Right atrium auricular region (tissue), 2 donors: Measurements from ENCODE around the gene PKD2. TPM values are rescaled to one million over a fixed set of nuclear protein-coding genes. Genes with fewer than 3 reads are reported as not detected.

Source experiments
- DNase-seq: peaks from one replicate; pipeline ENCODE4 v3.0.0-alpha.2; 2019; ENCODE audit warnings: low spot score
- H3K27ac ChIP-seq, 2 donors: fragments of 200-600 bp; sonication (generic); 1 replicate in 1 of 2; 2 replicates in 1 of 2; pipeline ENCODE4 v1.5.1; 2016 to 2019
- H3K27me3 ChIP-seq, 2 donors: fragments of 200-600 bp; sonication (generic); one replicate each; pipeline versions ENCODE4 v1.5.1 to v1.6.0; 2017 to 2019
- H3K36me3 ChIP-seq: fragments of 200-600 bp; sonication (generic); one replicate; pipeline ENCODE4 v1.5.1; 2016
- H3K4me1 ChIP-seq, 2 donors: fragments of 200-600 bp; sonication (generic); one replicate each; pipeline versions ENCODE4 v1.5.1 to v1.6.0; 2017 to 2019
- H3K4me3 ChIP-seq, 2 donors: fragments of 200-600 bp; sonication (generic); 1 replicate in 1 of 2; 2 replicates in 1 of 2; pipeline ENCODE4 v1.5.1; 2017 to 2019; ENCODE audit warnings: mild to moderate bottlenecking in 1 of 2, moderate library complexity in 1 of 2
- H3K9me3 ChIP-seq, 2 donors: fragments of 200-600 bp; sonication (generic); one replicate each; pipeline ENCODE4 v1.5.1; 2019
- total RNA-seq, 2 donors: library from RNA; depleted of rRNA; stranded (reverse); fragments of >200 nt; gene quantifications; one replicate each; pipeline ENCODE4 v1.1.0, GENCODE V29; 2016
- TF ChIP-seq, protein P1 (sequence below), 2 donors: fragments of 200-600 bp; sonication (generic); IDR thresholded peaks; one replicate each; pipeline ENCODE4 v1.5.1; 2019; ENCODE audit warnings: antibody characterized with exemption in 2 of 2

The PKD2 gene
- total RNA-seq, 2 donors from 2014 or later = 21.5 to 32.7 TPM

DNA sequence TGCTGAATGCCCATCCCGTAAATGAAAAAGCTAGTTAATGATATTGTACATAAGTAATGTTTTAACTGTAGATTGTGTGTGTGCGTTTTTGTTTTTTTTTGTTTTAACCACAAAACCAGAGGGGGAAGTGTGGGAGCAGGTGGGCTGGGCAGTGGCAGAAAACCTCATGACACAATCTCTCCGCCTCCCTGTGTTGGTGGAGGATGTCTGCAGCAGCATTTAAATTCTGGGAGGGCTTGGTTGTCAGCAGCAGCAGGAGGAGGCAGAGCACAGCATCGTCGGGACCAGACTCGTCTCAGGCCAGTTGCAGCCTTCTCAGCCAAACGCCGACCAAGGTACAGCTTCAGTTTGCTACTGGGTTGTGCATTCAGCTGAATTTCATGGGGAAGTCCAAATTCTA is 32.0 kb upstream of the PKD2 start, which contains the start of gene SPP1:
SPP1 (plus strand) TSS at position 249 of the 400 bp plus-strand sequence. CDS start 1,182 bp downstream, outside the sequence.
- Histone ChIP-seq H3K9me3 (no peaks in the 10 kb centered on the region), H3K27me3 (no peaks in the 10 kb centered on the region), H3K4me1 (no peaks in the 10 kb centered on the region), H3K27ac (no peak within 1 kb of the TSS), H3K36me3 (no peaks in the 10 kb centered on the region), H3K4me3 (no peak within 1 kb of the TSS)
- TF ChIP-seq, protein P1, sequence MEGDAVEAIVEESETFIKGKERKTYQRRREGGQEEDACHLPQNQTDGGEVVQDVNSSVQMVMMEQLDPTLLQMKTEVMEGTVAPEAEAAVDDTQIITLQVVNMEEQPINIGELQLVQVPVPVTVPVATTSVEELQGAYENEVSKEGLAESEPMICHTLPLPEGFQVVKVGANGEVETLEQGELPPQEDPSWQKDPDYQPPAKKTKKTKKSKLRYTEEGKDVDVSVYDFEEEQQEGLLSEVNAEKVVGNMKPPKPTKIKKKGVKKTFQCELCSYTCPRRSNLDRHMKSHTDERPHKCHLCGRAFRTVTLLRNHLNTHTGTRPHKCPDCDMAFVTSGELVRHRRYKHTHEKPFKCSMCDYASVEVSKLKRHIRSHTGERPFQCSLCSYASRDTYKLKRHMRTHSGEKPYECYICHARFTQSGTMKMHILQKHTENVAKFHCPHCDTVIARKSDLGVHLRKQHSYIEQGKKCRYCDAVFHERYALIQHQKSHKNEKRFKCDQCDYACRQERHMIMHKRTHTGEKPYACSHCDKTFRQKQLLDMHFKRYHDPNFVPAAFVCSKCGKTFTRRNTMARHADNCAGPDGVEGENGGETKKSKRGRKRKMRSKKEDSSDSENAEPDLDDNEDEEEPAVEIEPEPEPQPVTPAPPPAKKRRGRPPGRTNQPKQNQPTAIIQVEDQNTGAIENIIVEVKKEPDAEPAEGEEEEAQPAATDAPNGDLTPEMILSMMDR (IDR thresholded peaks at IDR 0.05) = no peak
- no peak for DNase-seq

DNA sequence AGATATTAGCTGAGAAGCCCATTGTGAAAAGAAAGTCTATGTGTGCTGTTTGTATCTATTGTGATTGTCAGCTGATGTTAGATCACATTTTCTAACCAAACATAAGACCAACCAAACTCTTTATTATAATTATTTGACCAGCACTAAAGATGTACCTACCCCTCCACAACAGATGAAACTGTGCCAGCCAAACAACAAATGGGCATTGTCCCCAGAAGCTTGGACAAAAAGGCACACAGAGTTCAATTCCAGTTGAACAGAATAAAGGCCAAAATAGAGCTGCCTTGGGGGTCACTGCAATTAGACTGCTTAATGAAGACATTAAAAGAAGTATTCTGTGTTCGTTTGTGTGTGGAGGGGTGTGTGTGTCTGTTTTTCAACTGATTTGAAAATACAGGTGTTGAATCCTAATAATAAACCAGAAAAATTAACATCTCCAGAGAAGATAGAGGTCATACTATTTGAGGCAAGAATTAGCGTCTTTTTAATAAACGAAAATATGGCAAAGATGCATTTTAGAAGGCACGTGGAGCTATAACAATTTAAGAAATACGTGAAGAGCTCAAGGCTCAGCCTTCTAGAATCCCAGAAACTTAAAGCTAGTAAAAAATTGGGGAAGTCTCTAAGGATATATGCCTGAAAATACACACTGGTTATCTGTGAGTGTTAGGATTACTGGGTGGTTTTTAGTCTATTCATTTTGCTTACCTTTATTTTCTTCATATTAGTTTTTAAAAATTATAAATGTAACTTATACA is 29.7 kb upstream of the PKD2 start:
- TF ChIP-seq, protein P1 (IDR thresholded peaks at IDR 0.05) = no peak
- H3K27me3 ChIP-seq = no peaks in the 10 kb centered on the region
- H3K9me3 ChIP-seq = no peaks in the 10 kb centered on the region
- DNase-seq = no peak
- no peaks in the 10 kb centered on the region for H3K36me3 ChIP-seq
- H3K4me3 ChIP-seq = no peak overlapping the region
- H3K4me1 ChIP-seq = no peaks in the 10 kb centered on the region
- H3K27ac ChIP-seq = no peak overlapping the region

DNA sequence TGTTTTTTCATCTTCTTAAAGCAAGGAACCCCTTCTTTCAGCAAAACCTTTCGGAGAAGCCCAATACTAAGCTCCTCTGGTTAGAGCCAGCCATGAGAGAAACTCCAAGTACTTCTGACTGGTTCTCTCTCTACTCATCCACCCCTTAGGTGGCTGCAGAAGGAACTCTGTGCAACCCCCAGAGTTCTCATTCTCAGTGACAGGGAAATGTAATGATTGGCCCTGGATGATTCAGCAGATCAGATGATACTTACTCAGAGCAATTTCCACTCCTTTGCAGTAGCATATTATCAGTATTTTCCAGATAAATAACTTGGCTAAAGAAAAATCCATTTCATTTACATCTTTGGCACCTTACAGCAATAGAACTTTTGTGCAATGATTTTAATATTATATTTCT is 28.8 kb upstream of the PKD2 start:
- Histone ChIP-seq H3K9me3 (no peaks in the 10 kb centered on the region), H3K36me3 (no peaks in the 10 kb centered on the region), H3K27ac (no peak overlapping the region), H3K27me3 (no peaks in the 10 kb centered on the region), H3K4me3 (no peak overlapping the region), H3K4me1 (no peaks in the 10 kb centered on the region)
- TF ChIP-seq, protein P1 (IDR thresholded peaks at IDR 0.05) = no peak
- DNase-seq = no peak

DNA sequence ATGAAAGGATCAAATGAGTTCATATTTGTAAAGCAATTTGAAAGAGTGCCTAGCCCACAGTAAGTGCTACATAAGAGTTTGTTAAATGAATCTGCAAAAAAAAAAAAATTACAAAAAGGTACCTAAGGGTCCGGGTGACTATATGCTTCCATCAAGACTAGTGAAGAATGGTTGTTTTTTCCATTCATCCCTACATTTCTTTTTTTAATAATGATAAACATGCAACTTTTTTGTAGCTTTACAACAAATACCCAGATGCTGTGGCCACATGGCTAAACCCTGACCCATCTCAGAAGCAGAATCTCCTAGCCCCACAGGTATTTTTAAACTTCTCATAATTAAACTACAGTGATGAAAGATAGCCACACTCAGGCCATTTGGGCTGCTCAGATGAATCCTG is 27.6 kb upstream of the PKD2 start:
- DNase-seq = no peak
- Histone ChIP-seq H3K27me3 (no peaks in the 10 kb centered on the region), H3K36me3 (no peaks in the 10 kb centered on the region), H3K9me3 (no peaks in the 10 kb centered on the region), H3K27ac (no peak overlapping the region), H3K4me1 (no peaks in the 10 kb centered on the region), H3K4me3 (no peak overlapping the region)
- TF ChIP-seq, protein P1 (IDR thresholded peaks at IDR 0.05) = no peak

DNA sequence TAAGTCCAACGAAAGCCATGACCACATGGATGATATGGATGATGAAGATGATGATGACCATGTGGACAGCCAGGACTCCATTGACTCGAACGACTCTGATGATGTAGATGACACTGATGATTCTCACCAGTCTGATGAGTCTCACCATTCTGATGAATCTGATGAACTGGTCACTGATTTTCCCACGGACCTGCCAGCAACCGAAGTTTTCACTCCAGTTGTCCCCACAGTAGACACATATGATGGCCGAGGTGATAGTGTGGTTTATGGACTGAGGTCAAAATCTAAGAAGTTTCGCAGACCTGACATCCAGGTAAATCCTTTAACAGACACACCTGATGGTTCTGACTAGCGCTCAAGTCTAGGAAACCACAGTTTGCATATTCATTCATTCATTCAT is 25.9 kb upstream of the PKD2 start:
- no peak for DNase-seq
- TF ChIP-seq, protein P1 (IDR thresholded peaks at IDR 0.05) = no peak
- H3K27ac ChIP-seq = no peak overlapping the region
- no peaks in the 10 kb centered on the region for H3K9me3 ChIP-seq
- H3K4me3 ChIP-seq = no peak overlapping the region
- no peaks in the 10 kb centered on the region for H3K27me3 ChIP-seq
- H3K36me3 ChIP-seq = no peaks in the 10 kb centered on the region
- H3K4me1 ChIP-seq = no peaks in the 10 kb centered on the region

DNA sequence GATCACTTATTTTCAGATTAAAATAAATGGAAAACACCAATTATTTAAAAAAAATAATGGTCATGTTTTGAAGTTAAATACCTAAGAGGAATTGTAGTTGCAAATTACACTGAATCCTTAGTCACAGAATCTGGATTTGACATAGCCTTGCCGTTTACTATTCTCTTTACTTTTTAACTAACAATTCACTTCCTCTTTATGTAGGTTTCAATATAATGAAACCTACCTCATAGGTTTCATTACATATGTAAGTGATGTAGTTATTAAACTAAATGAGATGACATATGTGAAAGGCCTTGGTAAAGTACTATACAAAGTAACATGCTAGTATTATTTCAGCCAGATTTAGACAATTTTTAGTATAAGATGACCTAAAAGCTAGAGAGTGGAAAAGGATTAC is 25.4 kb upstream of the PKD2 start:
- H3K4me3 ChIP-seq = no peak overlapping the region
- H3K4me1 ChIP-seq = no peaks in the 10 kb centered on the region
- no peak for DNase-seq
- TF ChIP-seq, protein P1 (IDR thresholded peaks at IDR 0.05) = no peak
- H3K27ac ChIP-seq = no peak overlapping the region
- H3K36me3 ChIP-seq = no peaks in the 10 kb centered on the region
- no peaks in the 10 kb centered on the region for H3K9me3 ChIP-seq
- H3K27me3 ChIP-seq = no peaks in the 10 kb centered on the region
